ENCODE results near the gene TGFBRAP1.

Gene TGFBRAP1

GRCh38 chr2:105220604-105221003 lies 108.9 kb downstream of the TGFBRAP1 start:
- H3K27ac ChIP-seq (ENCODE audit: low read depth, low read length) = no peak overlapping the region
- no peaks in the 10 kb centered on the region for H3K9me3 ChIP-seq (ENCODE audit: control insufficient read depth in 1 of 2, low read length in 2 of 2)
- no peaks in the 10 kb centered on the region for H3K27me3 ChIP-seq (ENCODE audit: control insufficient read depth in 1 of 2, insufficient read depth in 2 of 2, low read length in 2 of 2)
- no peaks in the 10 kb centered on the region for H3K4me1 ChIP-seq (ENCODE audit: control insufficient read depth in 1 of 2, insufficient read depth in 2 of 2, low read length in 2 of 2)
- no peak overlapping the region for H3K9ac ChIP-seq (ENCODE audit: low read depth in 1 of 2, low read length in 2 of 2)
- no peak overlapping the region for H3K4me3 ChIP-seq (ENCODE audit: low read depth in 1 of 2, low read length in 2 of 2)
- no peaks in the 10 kb centered on the region for H3K36me3 ChIP-seq (ENCODE audit: control insufficient read depth in 1 of 2, insufficient read depth in 2 of 2, low read length in 2 of 2)

GRCh38 chr2:105215586-105216192 lies 113.8 kb downstream of the TGFBRAP1 start:
- H3K27ac ChIP-seq (ENCODE audit: low read depth, low read length) = no peak overlapping the region
- no peaks in the 10 kb centered on the region for H3K36me3 ChIP-seq (ENCODE audit: control insufficient read depth in 1 of 2, insufficient read depth in 2 of 2, low read length in 2 of 2)
- H3K9ac ChIP-seq (ENCODE audit: low read depth in 1 of 2, low read length in 2 of 2) = no peak overlapping the region
- H3K4me1 ChIP-seq (ENCODE audit: control insufficient read depth in 1 of 2, insufficient read depth in 2 of 2, low read length in 2 of 2) = no peaks in the 10 kb centered on the region
- H3K27me3 ChIP-seq (ENCODE audit: control insufficient read depth in 1 of 2, insufficient read depth in 2 of 2, low read length in 2 of 2) = no peaks in the 10 kb centered on the region
- H3K4me3 ChIP-seq (ENCODE audit: low read depth in 1 of 2, low read length in 2 of 2) = no peak overlapping the region
- no peaks in the 10 kb centered on the region for H3K9me3 ChIP-seq (ENCODE audit: control insufficient read depth in 1 of 2, low read length in 2 of 2)
